HG03565 (cell line): ENCODE results near the gene CDKN2AIP.

Experiments used
- ATAC-seq: cut with Tn5 transposase; IDR thresholded peaks from one replicate; pipeline ENCODE4 v1.9.1; 2021; ENCODE audit warnings: mild to moderate bottlenecking, moderate library complexity; ENCODE audit not compliant: unreplicated experiment

CDKN2AIP gene

GRCh38 chr4:183492791-183493222, 48.4 kb downstream of the CDKN2AIP start:
- ATAC-seq = no peak

- ATAC-seq = no peak
Measured at GRCh38 chr4:183493246-183493645, 48.8 kb downstream of the CDKN2AIP start.

- no peak for ATAC-seq
Measured at GRCh38 chr4:183495184-183495583, 50.7 kb downstream of the CDKN2AIP start.
